GM12878 (cell line): ENCODE data around the gene SMIM5. TPM values are rescaled to one million over a fixed set of nuclear protein-coding genes. Genes with fewer than 3 reads are reported as not detected.

Experiments
- ATAC-seq: fragments of 200-7000 bp; cut with Tn5 transposase; 3 replicates; pipeline ENCODE4 v1.9.1; 2020; ENCODE audit warnings: mild to moderate bottlenecking, moderate library complexity
- BruUV-seq: library from RNA; stranded (reverse); fragments of 400-500 nt; replicated peaks from 2 replicates; lab custom pipeline; 2021; lab: Mats Ljungman, UMichigan
- CTCF ChIA-PET: fragments of 300-600 bp; sonication (Branson Sonifier 250); formaldehyde crosslinking; extraction: SDS; loops from one replicate; lab custom pipeline; 2021; ENCODE audit warnings: inconsistent platforms; lab: Yijun Ruan, JAX
- POLR2A ChIA-PET: fragments of 350-600 bp; formaldehyde crosslinking; extraction: SDS; loops from one replicate; lab custom pipeline; 2021; ENCODE audit warnings: inconsistent platforms; lab: Charles Lee
- RAD21 ChIA-PET: fragments of 300-600 bp; sonication (Branson Sonifier 250); formaldehyde crosslinking; loops from one replicate; lab custom pipeline; 2023; ENCODE audit warnings: antibody characterized with exemption; ENCODE audit not compliant: unreplicated experiment; lab: Charles Lee
- SMC1A ChIA-PET: fragments of 300-600 bp; sonication (Branson Sonifier 250); formaldehyde crosslinking; loops from one replicate; lab custom pipeline; 2023; ENCODE audit not compliant: unreplicated experiment, uncharacterized antibody; lab: Charles Lee
- DNase-seq: peaks from one replicate; pipeline ENCODE4 v3.0.0-alpha.2; 2011; ENCODE audit warnings: low read depth, low spot score
- FAIRE-seq: peaks from 3 replicates; lab custom pipeline; 2011; peaks lifted over from hg19 to GRCh38; lab: Jason Lieb, UNC
- H2AFZ ChIP-seq: 2 replicates; pipeline ENCODE4 v1.6.0; 2011; ENCODE audit warnings: low read depth, low read length, control low read depth; ENCODE audit not compliant: control insufficient read depth
- H3K27ac ChIP-seq: 2 replicates; pipeline ENCODE4 v1.5.1; 2011; ENCODE audit warnings: control low read depth; ENCODE audit not compliant: control insufficient read depth, insufficient read depth
- H3K27me3 ChIP-seq, 2 experiments: replicated peaks in 1 of 2; 2 replicates each; pipeline versions ENCODE4 v1.6.0 to v1.6.1; 2011; ENCODE audit warnings: low read length in 1 of 2; ENCODE audit not compliant: control insufficient read depth in 2 of 2, insufficient read depth in 2 of 2
- H3K36me3 ChIP-seq, 2 experiments: 2 replicates each; pipeline ENCODE4 v1.5.1; 2011; ENCODE audit warnings: low read length in 1 of 2; ENCODE audit not compliant: control insufficient read depth in 2 of 2, insufficient read depth in 2 of 2
- H3K4me1 ChIP-seq: 2 replicates; pipeline ENCODE4 v1.6.1; 2011; ENCODE audit warnings: mild to moderate bottlenecking, low read length, moderate library complexity, mixed read lengths; ENCODE audit not compliant: control insufficient read depth, insufficient read depth
- H3K4me2 ChIP-seq: 2 replicates; pipeline ENCODE4 v1.6.0; 2011; ENCODE audit warnings: control low read depth; ENCODE audit not compliant: control insufficient read depth, insufficient read depth
- H3K4me3 ChIP-seq: fragments of 200-600 bp; sonication (generic); 2 replicates; pipeline ENCODE4 v1.5.1; 2016
- H3K79me2 ChIP-seq: 2 replicates; pipeline ENCODE4 v1.6.0; 2011; ENCODE audit warnings: low read length; ENCODE audit not compliant: control insufficient read depth, insufficient read depth
- H3K9ac ChIP-seq: 2 replicates; pipeline ENCODE4 v1.8.0; 2011; ENCODE audit warnings: low read length, control low read depth, mixed read lengths; ENCODE audit not compliant: control insufficient read depth, insufficient read depth
- H3K9me3 ChIP-seq: replicated peaks from 3 replicates; pipeline ENCODE4 v1.5.1; 2011; ENCODE audit warnings: mild to moderate bottlenecking, low read length; ENCODE audit not compliant: control insufficient read depth, insufficient read depth
- H4K20me1 ChIP-seq: 2 replicates; pipeline ENCODE4 v1.6.0; 2011; ENCODE audit not compliant: control insufficient read depth, insufficient read depth
- CBFB ChIP-seq: IDR thresholded peaks from 2 replicates; pipeline ENCODE4 v1.6.1; 2016; ENCODE audit warnings: antibody characterized with exemption, low read depth
- CHD4 ChIP-seq: fragments of 200-600 bp; sonication (generic); IDR thresholded peaks from 2 replicates; pipeline ENCODE4 v1.6.1; 2016; ENCODE audit warnings: mild to moderate bottlenecking
- IKZF1 ChIP-seq: fragments of 450-650 bp; conservative IDR thresholded peaks from 2 replicates; pipeline ENCODE4 v1.6.1; 2017; ENCODE audit warnings: antibody characterized with exemption, mild to moderate bottlenecking
- NR2C2 ChIP-seq: IDR thresholded peaks from 2 replicates; pipeline ENCODE4 v1.6.1; 2011; ENCODE audit warnings: borderline replicate concordance, low read depth; ENCODE audit not compliant: control insufficient read depth, insufficient read length
- PAX5 ChIP-seq: IDR thresholded peaks from 2 replicates; pipeline ENCODE4 v1.6.1; 2011; ENCODE audit warnings: low read depth, low read length, borderline replicate concordance
- RB1 ChIP-seq: fragments of 450-650 bp; formaldehyde crosslinking; IDR thresholded peaks from 2 replicates; pipeline ENCODE4 v1.6.1; 2017; ENCODE audit warnings: mild to moderate bottlenecking, borderline replicate concordance
- RCOR1 ChIP-seq: conservative IDR thresholded peaks from 2 replicates; pipeline ENCODE4 v1.6.1; 2012; ENCODE audit warnings: low read depth, low read length, improper control_type of control experiment
- RUNX3 ChIP-seq: IDR thresholded peaks from 2 replicates; pipeline ENCODE4 v1.6.1; 2012; ENCODE audit warnings: low read length, inconsistent platforms
- SUZ12 ChIP-seq: fragments of 200-600 bp; sonication (generic); IDR thresholded peaks from one replicate; pipeline ENCODE4 v1.6.1; 2018; ENCODE audit warnings: antibody characterized with exemption, mild to moderate bottlenecking; ENCODE audit not compliant: unreplicated experiment
- ZNF274 ChIP-seq: IDR thresholded peaks from one replicate; pipeline ENCODE4 v1.8.0; 2011; ENCODE audit not compliant: insufficient read length, insufficient read depth
- WGBS: methylation state at CpG from one replicate; pipeline ENCODE4 v1.1.6; 2016; ENCODE audit warnings: low lambda C conversion rate; ENCODE audit not compliant: insufficient replicate concordance, insufficient coverage; ENCODE audit errors: missing lambda C conversion rate; 5-methylcytosine and 5-hydroxymethylcytosine counted together
- in situ Hi-C: fragments of 300-500 bp; cut with MboI; formaldehyde crosslinking; loops from 9 replicates; pipeline ENCODE4 v1.14.3; 2018; ENCODE audit warnings: mixed read lengths
- intact Hi-C: fragments of 100-400 bp; cut with micrococcal nuclease; formaldehyde crosslinking; loops from one replicate; pipeline ENCODE4 v1.14.2; 2022; ENCODE audit not compliant: unreplicated experiment
- polyA plus RNA-seq, 11 experiments: library from polyadenylated mRNA; depleted of rRNA in 4 of 11; unstranded in 6 of 11; stranded (reverse) in 5 of 11; fragments of >200 nt; fragmentation: Nextera tagmentation in 4 of 11; fragmentation: Illumina TruSeq in 1 of 11; extraction: Ambion mirVana in 4 of 11; extraction: Trizol in 1 of 11; gene quantifications; 1 replicate in 1 of 11; 2 replicates in 10 of 11; pipeline versions ENCODE4 v1.2.1 to v1.2.3, GENCODE V29; 2011 to 2016; ENCODE audit warnings: inconsistent platforms in 2 of 11, missing spikeins in 2 of 11, low read depth in 1 of 11
- total RNA-seq, 4 experiments: library from RNA; depleted of rRNA in 3 of 4; stranded (reverse); fragments of >200 nt in 3 of 4; fragmentation: Illumina TruSeq in 1 of 4; extraction: Trizol in 1 of 4; gene quantifications; 2 replicates each; pipeline versions ENCODE4 v1.2.1 to v1.2.3, GENCODE V29; 2013 to 2021
- TF ChIP-seq, protein P1 (sequence below): IDR thresholded peaks from 2 replicates; pipeline ENCODE4 v1.6.1; 2011; ENCODE audit warnings: borderline replicate concordance, low read depth, mild to moderate bottlenecking, moderate library complexity, mixed read lengths, low read length; ENCODE audit not compliant: insufficient read depth; ENCODE audit errors: extremely low read length
- TF ChIP-seq, protein P2 (sequence below): IDR thresholded peaks from 2 replicates; pipeline ENCODE4 v1.6.1; 2012; ENCODE audit warnings: low read depth, low read length, improper control_type of control experiment
- TF ChIP-seq, protein P3 (sequence below): IDR thresholded peaks from 2 replicates; pipeline ENCODE4 v1.6.1; 2011; ENCODE audit warnings: mild to moderate bottlenecking, low read depth, low read length, moderate library complexity; ENCODE audit not compliant: insufficient replicate concordance
- TF ChIP-seq, protein P4 (sequence below): fragments of 450-650 bp; IDR thresholded peaks from 2 replicates; pipeline ENCODE4 v1.6.1; 2017; ENCODE audit warnings: mild to moderate bottlenecking, moderate library complexity

Gene SMIM5
- total and polyA plus RNA-seq, 10 of the 15 experiments (the other 5 are each of a cell fraction or from before 2014, with no cell fraction given), result 0.08 to 0.11 TPM; not detected in 8

DNA sequence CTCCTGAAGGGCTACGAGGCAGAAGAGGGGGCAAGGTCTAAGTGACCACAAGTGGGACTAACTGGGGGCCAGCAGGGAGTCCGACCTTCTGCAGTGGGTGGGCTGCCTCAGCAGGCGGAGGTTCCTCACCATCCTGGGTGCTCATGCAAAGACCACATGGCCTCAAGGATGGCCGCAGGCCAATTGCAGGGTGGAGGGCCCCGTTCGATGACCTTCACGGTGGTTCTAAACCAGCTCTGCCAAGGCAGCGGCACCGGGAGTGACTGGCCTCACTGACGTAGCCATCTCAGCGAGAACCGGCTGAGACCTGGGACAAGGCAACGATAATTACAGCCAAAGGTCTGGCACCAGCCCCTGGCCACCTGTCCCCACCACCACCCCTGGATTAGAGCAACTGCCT, 5.7 kb downstream of the SMIM5 start:
- POLR2A ChIA-PET, result no interaction called here
- Histone ChIP-seq H3K9ac (no peak overlapping the region), H3K9me3 (no peaks in the 10 kb centered on the region), H3K27ac (no peak overlapping the region), H3K4me2 (no peak overlapping the region), H3K4me1 (no peaks in the 10 kb centered on the region)
- no TSS peak for BruUV-seq
- TF ChIP-seq NR2C2 (no peak), RCOR1 (no peak), RUNX3 (no peak), RB1 (no peak), IKZF1 (no peak), SUZ12 (no peak), ZNF274 (no peak), CHD4 (no peak), CBFB (no peak), PAX5 (no peak)
- TF ChIP-seq, protein P1, sequence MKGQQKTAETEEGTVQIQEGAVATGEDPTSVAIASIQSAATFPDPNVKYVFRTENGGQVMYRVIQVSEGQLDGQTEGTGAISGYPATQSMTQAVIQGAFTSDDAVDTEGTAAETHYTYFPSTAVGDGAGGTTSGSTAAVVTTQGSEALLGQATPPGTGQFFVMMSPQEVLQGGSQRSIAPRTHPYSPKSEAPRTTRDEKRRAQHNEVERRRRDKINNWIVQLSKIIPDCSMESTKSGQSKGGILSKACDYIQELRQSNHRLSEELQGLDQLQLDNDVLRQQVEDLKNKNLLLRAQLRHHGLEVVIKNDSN, result no peak
- TF ChIP-seq, protein P2, sequence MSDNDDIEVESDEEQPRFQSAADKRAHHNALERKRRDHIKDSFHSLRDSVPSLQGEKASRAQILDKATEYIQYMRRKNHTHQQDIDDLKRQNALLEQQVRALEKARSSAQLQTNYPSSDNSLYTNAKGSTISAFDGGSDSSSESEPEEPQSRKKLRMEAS, result no peak
- TF ChIP-seq, protein P3, sequence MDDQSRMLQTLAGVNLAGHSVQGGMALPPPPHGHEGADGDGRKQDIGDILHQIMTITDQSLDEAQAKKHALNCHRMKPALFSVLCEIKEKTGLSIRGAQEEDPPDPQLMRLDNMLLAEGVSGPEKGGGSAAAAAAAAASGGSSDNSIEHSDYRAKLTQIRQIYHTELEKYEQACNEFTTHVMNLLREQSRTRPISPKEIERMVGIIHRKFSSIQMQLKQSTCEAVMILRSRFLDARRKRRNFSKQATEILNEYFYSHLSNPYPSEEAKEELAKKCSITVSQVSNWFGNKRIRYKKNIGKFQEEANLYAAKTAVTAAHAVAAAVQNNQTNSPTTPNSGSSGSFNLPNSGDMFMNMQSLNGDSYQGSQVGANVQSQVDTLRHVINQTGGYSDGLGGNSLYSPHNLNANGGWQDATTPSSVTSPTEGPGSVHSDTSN, result no peak
- TF ChIP-seq, protein P4, sequence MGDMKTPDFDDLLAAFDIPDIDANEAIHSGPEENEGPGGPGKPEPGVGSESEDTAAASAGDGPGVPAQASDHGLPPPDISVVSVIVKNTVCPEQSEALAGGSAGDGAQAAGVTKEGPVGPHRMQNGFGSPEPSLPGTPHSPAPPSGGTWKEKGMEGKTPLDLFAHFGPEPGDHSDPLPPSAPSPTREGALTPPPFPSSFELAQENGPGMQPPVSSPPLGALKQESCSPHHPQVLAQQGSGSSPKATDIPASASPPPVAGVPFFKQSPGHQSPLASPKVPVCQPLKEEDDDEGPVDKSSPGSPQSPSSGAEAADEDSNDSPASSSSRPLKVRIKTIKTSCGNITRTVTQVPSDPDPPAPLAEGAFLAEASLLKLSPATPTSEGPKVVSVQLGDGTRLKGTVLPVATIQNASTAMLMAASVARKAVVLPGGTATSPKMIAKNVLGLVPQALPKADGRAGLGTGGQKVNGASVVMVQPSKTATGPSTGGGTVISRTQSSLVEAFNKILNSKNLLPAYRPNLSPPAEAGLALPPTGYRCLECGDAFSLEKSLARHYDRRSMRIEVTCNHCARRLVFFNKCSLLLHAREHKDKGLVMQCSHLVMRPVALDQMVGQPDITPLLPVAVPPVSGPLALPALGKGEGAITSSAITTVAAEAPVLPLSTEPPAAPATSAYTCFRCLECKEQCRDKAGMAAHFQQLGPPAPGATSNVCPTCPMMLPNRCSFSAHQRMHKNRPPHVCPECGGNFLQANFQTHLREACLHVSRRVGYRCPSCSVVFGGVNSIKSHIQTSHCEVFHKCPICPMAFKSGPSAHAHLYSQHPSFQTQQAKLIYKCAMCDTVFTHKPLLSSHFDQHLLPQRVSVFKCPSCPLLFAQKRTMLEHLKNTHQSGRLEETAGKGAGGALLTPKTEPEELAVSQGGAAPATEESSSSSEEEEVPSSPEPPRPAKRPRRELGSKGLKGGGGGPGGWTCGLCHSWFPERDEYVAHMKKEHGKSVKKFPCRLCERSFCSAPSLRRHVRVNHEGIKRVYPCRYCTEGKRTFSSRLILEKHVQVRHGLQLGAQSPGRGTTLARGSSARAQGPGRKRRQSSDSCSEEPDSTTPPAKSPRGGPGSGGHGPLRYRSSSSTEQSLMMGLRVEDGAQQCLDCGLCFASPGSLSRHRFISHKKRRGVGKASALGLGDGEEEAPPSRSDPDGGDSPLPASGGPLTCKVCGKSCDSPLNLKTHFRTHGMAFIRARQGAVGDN, result no peak
- TF ChIP-seq, all 136 proteins: peak for 0
- no peak overlapping the region for H2AFZ ChIP-seq
- ChIA-PET RAD21 (no interaction called here), SMC1A (no interaction called here), CTCF (interaction anchor here (2.2 to 13.0 kb wide), 3 partner anchors 14 to 108 kb away, joined by 8 to 349 read pairs (median 336); a partner anchor contains a TSS)
- ATAC-seq (no peak), FAIRE-seq (no peak), DNase-seq (no peak)
- H3K36me3 ChIP-seq, result peaks cover 0 to 3% of the 10 kb centered on the region in 2 experiments; a peak in 2 of 4 replicates
- H3K27me3 ChIP-seq, result no peaks in the 10 kb centered on the region
- 96% methylated on average over 13 of the region's 13 CpGs for WGBS
- intact Hi-C loops, result no loop called here
- no peaks in the 10 kb centered on the region; the same call in 1 of the 2 replicates for H4K20me1 ChIP-seq
- no peak overlapping the region for H3K4me3 ChIP-seq
- in situ Hi-C loops, result loop anchor here (10.0 kb wide), 1 partner anchor 106 kb away; no protein-coding TSS in a partner anchor
- H3K79me2 ChIP-seq, result no peaks in the 10 kb centered on the region
